ENCODE measurements around the gene CHRNE.
A peak's percentile ranks its signal among the peaks of the same experiment; 100 is the strongest.

The CHRNE gene

GRCh38 chr17:4901648-4902344 lies 1.1 kb downstream of the CHRNE start:
- no peak for DNase-seq (ENCODE audit: low read depth)
- no peak for TF ChIP-seq CTCF (IDR thresholded peaks at IDR 0.05; ENCODE audit: insufficient read depth, low read depth, low read length, missing control alignments)
- H3K4me3 ChIP-seq (ENCODE audit: low read length): no peak overlapping the region

GRCh38 chr17:4901108-4901647 lies 1.7 kb downstream of the CHRNE start:
- no peak for TF ChIP-seq CTCF (IDR thresholded peaks at IDR 0.05; ENCODE audit: insufficient read depth, low read depth, low read length, missing control alignments)
- H3K4me3 ChIP-seq (ENCODE audit: low read length): no peak overlapping the region
- DNase-seq (ENCODE audit: low read depth): no peak

GRCh38 chr17:4900231-4901107 lies 2.4 kb downstream of the CHRNE start:
- no peak for DNase-seq (ENCODE audit: low read depth)
- TF ChIP-seq CTCF (IDR thresholded peaks at IDR 0.05; ENCODE audit: insufficient read depth, low read depth, low read length, missing control alignments): no peak
- H3K4me3 ChIP-seq (ENCODE audit: low read length): no peak overlapping the region

DNA sequence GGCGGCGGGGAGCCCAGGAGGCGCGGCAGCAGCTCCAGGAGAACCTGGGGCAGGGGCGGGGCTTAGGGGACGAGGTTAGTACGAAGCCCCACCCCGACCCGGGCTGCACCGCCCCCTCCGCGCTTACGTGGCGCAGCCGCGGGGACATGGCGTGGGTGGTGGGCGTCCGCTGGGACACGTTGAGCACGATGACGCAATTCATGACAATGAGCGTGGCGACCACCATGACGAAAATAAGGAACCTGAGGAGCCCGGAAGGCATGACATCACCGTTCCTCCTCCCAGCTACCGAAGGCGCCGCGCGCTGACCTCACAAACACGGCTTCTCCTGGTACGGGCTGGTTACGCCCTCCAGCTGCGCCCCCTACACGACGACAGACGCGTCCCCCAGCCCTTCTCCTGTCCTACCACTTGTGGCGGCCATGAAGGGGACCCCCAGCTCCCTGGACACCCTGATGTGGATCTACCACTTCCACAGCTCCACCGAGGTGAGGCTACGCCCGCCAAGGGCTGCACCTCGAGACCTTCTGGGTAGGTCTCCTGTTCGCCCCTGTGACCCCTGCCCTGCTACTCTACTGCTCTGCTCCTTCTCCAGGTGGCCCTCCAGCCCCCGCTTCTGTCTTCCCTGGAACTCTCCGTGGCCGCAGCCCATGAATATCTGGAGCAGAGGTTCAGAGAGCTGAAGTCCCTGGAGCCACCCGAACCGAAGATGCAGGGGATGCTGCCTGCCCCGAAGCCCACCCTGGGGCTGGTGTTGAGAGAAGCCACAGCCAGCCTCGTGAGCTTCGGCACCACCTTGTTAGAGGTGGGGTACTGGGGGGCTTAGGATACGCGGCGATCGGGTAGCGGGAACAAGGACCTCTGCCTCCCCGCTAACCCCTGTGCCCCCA lies 3.3 kb downstream of the CHRNE start, which contains the start of gene C17orf107:
Gene C17orf107, plus strand, starts transcription at position 196 of the 890 bp plus-strand sequence. Its CDS starts 227 bp downstream, at position 423.
- no peak for TF ChIP-seq CTCF (IDR thresholded peaks at IDR 0.05; ENCODE audit: insufficient read depth, low read depth, low read length, missing control alignments)
- peak; percentile 89 for DNase-seq (ENCODE audit: low read depth)
- H3K4me3 ChIP-seq (ENCODE audit: low read length): peak within 1 kb of the TSS; percentile 38

GRCh38 chr17:4898927-4899326 lies 4.0 kb downstream of the CHRNE start:
- no peak overlapping the region for H3K4me3 ChIP-seq (ENCODE audit: low read length)
- no peak for TF ChIP-seq CTCF (IDR thresholded peaks at IDR 0.05; ENCODE audit: insufficient read depth, low read depth, low read length, missing control alignments)
- no peak for DNase-seq (ENCODE audit: low read depth)

- H3K4me3 ChIP-seq (ENCODE audit: low read length): no peak overlapping the region
- DNase-seq (ENCODE audit: low read depth): no peak
- no peak for TF ChIP-seq CTCF (IDR thresholded peaks at IDR 0.05; ENCODE audit: insufficient read depth, low read depth, low read length, missing control alignments)
Measured at GRCh38 chr17:4898351-4898750, 4.5 kb downstream of the CHRNE start.

Measured in epithelial cell of esophagus (primary cell).